ENCODE data around the gene PDLIM7. TPM values are rescaled to one million over a fixed set of nuclear protein-coding genes. Genes with fewer than 3 reads are reported as not detected.

PDLIM7 gene
- total RNA-seq, 2 experiments from 2014 or later = 50.0 to 51.5 TPM

- ChIA-PET CTCF (interaction anchor here (0.8 to 9.1 kb wide), 10 partner anchors 15 to 93 kb away, joined by 3 to 84 read pairs (median 4); partner anchors contain the start of gene DDX41), POLR2A (interaction anchor here (0.5 to 2.2 kb wide), 13 partner anchors 8 to 160 kb away, joined by 3 to 17 read pairs (median 5); partner anchors contain the start of genes GRK6, MXD3 and PDLIM7)
These were observed 25.6 kb downstream of the PDLIM7 start for GRCh38 chr5:177471610-177472356.

GRCh38 chr5:177470759-177471536 is 26.5 kb downstream of the PDLIM7 start:
- ChIA-PET CTCF (interaction anchor here (0.8 to 9.1 kb wide), 9 partner anchors 14 to 82 kb away, joined by 3 to 84 read pairs (median 5); partner anchors contain the start of genes DDX41 and PDLIM7), POLR2A (interaction anchor here (0.6 to 2.2 kb wide), 6 partner anchors 14 to 120 kb away, joined by 3 to 11 read pairs (median 8); partner anchors contain the start of gene PDLIM7)

- CTCF ChIA-PET = interaction anchor here (0.8 to 9.1 kb wide), 5 partner anchors 13 to 79 kb away, joined by 3 to 84 read pairs (median 5); partner anchors contain the start of gene PDLIM7
- POLR2A ChIA-PET = interaction anchor here (0.9 kb wide), 1 partner anchor 10 kb away, joined by 3 read pairs; no protein-coding TSS in a partner anchor
These were observed 27.5 kb downstream of the PDLIM7 start for GRCh38 chr5:177469750-177470525.

- ChIA-PET POLR2A (interaction anchor here (0.9 kb wide), 1 partner anchor 9 kb away, joined by 3 read pairs; no protein-coding TSS in a partner anchor), CTCF (interaction anchor here (0.7 to 9.1 kb wide), 3 partner anchors 12 to 78 kb away, joined by 3 to 84 read pairs (median 4); no protein-coding TSS in a partner anchor)
These were observed 28.4 kb downstream of the PDLIM7 start for GRCh38 chr5:177468685-177469628.

- ChIA-PET CTCF (interaction anchor here (1.3 to 9.1 kb wide), 2 partner anchors 11 to 78 kb away, joined by 4 to 84 read pairs; no protein-coding TSS in a partner anchor), POLR2A (no interaction called here)
These were observed 29.1 kb downstream of the PDLIM7 start for GRCh38 chr5:177468329-177468684.

GRCh38 chr5:177467436-177467835 is 30.0 kb downstream of the PDLIM7 start:
- ChIA-PET CTCF (no interaction called here), POLR2A (no interaction called here)

GRCh38 chr5:177466861-177467260 is 30.5 kb downstream of the PDLIM7 start:
- CTCF ChIA-PET = interaction anchor here (1.7 to 4.1 kb wide), 2 partner anchors 11 to 63 kb away, joined by 5 to 27 read pairs; no protein-coding TSS in a partner anchor
- POLR2A ChIA-PET = no interaction called here

- ChIA-PET POLR2A (interaction anchor here (0.8 kb wide), 1 partner anchor 14 kb away, joined by 3 read pairs; no protein-coding TSS in a partner anchor), CTCF (interaction anchor here (1.7 to 4.1 kb wide), 2 partner anchors 9 to 61 kb away, joined by 5 to 27 read pairs; no protein-coding TSS in a partner anchor)
These were observed 32.4 kb downstream of the PDLIM7 start for GRCh38 chr5:177465044-177465443.

GRCh38 chr5:177462021-177462670 is 35.3 kb downstream of the PDLIM7 start:
- POLR2A ChIA-PET = interaction anchor here (0.6 to 0.7 kb wide), 2 partner anchors 13 to 67 kb away, joined by 3 read pairs; no protein-coding TSS in a partner anchor

GRCh38 chr5:177459819-177460628 is 37.4 kb downstream of the PDLIM7 start:
- ChIA-PET CTCF (interaction anchor here (1.4 to 22.6 kb wide), 4 partner anchors 12 to 69 kb away, joined by 3 to 203 read pairs (median 101); partner anchors contain the start of genes DBN1 and GRK6), POLR2A (interaction anchor here (0.9 kb wide), 2 partner anchors 9 to 95 kb away, joined by 3 to 4 read pairs; no protein-coding TSS in a partner anchor)

More at GRCh38 chr5:177462021-177462670, 35.3 kb downstream of the PDLIM7 start:
- CTCF ChIA-PET = interaction anchor here (1.7 to 22.6 kb wide), 2 partner anchors 16 to 71 kb away, joined by 4 to 203 read pairs; no protein-coding TSS in a partner anchor

- ChIA-PET CTCF (interaction anchor here (1.4 to 22.6 kb wide), 4 partner anchors 13 to 69 kb away, joined by 3 to 203 read pairs (median 101); partner anchors contain the start of genes DBN1 and GRK6), POLR2A (interaction anchor here (0.9 kb wide), 1 partner anchor 10 kb away, joined by 3 read pairs; no protein-coding TSS in a partner anchor)
These were observed 38.0 kb downstream of the PDLIM7 start for GRCh38 chr5:177459357-177459756.

- ChIA-PET POLR2A (no interaction called here), CTCF (interaction anchor here (1.4 to 22.6 kb wide), 5 partner anchors 14 to 140 kb away, joined by 4 to 203 read pairs (median 84); partner anchors contain the start of genes DBN1 and GRK6)
These were observed 38.5 kb downstream of the PDLIM7 start for GRCh38 chr5:177458912-177459350.

GRCh38 chr5:177457852-177458681 is 39.3 kb downstream of the PDLIM7 start:
- CTCF ChIA-PET = interaction anchor here (0.6 to 22.6 kb wide), 12 partner anchors 14 to 155 kb away, joined by 3 to 312 read pairs (median 10); partner anchors contain the start of genes DBN1, GRK6 and PFN3
- POLR2A ChIA-PET = interaction anchor here (0.9 to 1.4 kb wide), 2 partner anchors 14 to 24 kb away, joined by 3 to 7 read pairs; no protein-coding TSS in a partner anchor
